MM.1S (cell line): ENCODE data around the gene EI24.

Source experiments
- EZH2 ChIP-seq: fragments of 300-600 bp; sonication (generic); optimal IDR thresholded peaks from 2 replicates; pipeline ENCODE3; 2017; ENCODE audit warnings: low read depth, mild to moderate bottlenecking, antibody characterized with exemption, low read length, mixed read lengths
- EZH2phosphoT487 ChIP-seq: fragments of 300-600 bp; sonication (generic); IDR thresholded peaks from 2 replicates; pipeline ENCODE4 v1.6.1; 2018; ENCODE audit warnings: antibody characterized with exemption, low read length
- TF ChIP-seq, protein P1 (sequence below): fragments of 300-600 bp; sonication (generic); IDR thresholded peaks from 2 replicates; pipeline ENCODE4 v1.5.1; 2016; ENCODE audit warnings: antibody characterized with exemption, low read length, mixed read lengths

- no peak for TF ChIP-seq EZH2
- TF ChIP-seq, protein P1, sequence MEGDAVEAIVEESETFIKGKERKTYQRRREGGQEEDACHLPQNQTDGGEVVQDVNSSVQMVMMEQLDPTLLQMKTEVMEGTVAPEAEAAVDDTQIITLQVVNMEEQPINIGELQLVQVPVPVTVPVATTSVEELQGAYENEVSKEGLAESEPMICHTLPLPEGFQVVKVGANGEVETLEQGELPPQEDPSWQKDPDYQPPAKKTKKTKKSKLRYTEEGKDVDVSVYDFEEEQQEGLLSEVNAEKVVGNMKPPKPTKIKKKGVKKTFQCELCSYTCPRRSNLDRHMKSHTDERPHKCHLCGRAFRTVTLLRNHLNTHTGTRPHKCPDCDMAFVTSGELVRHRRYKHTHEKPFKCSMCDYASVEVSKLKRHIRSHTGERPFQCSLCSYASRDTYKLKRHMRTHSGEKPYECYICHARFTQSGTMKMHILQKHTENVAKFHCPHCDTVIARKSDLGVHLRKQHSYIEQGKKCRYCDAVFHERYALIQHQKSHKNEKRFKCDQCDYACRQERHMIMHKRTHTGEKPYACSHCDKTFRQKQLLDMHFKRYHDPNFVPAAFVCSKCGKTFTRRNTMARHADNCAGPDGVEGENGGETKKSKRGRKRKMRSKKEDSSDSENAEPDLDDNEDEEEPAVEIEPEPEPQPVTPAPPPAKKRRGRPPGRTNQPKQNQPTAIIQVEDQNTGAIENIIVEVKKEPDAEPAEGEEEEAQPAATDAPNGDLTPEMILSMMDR, result no peak
- TF ChIP-seq EZH2phosphoT487, result no peak
Observed at GRCh38 chr11:125562430-125562829, 6.8 kb upstream of the EI24 start.
